Neural progenitor cell (in vitro differentiated cells): ENCODE data around the gene CCDC15. TPM values are rescaled to one million over a fixed set of nuclear protein-coding genes. Genes with fewer than 3 reads are reported as not detected.

Experiments used
- DNase-seq: peaks from one replicate; pipeline ENCODE4 v3.0.0-alpha.2; 2016; ENCODE audit warnings: low spot score
- H2AFZ ChIP-seq: fragments of 200-600 bp; sonication (generic); replicated peaks from 2 replicates; pipeline ENCODE4 v1.6.1; 2016; ENCODE audit warnings: antibody characterized with exemption
- H3F3A ChIP-seq: fragments of 200-600 bp; sonication (generic); 2 replicates; pipeline ENCODE4 v1.6.1; 2016; ENCODE audit warnings: antibody characterized with exemption, low read depth
- H3K27ac ChIP-seq: fragments of 200-600 bp; sonication (generic); 2 replicates; pipeline ENCODE4 v1.5.1; 2016; ENCODE audit warnings: mild to moderate bottlenecking
- H3K27me3 ChIP-seq: fragments of 200-600 bp; sonication (generic); 2 replicates; pipeline ENCODE4 v1.6.1; 2016; ENCODE audit warnings: mild to moderate bottlenecking, moderate library complexity
- H3K36me3 ChIP-seq: fragments of 200-600 bp; sonication (generic); 2 replicates; pipeline ENCODE4 v1.5.1; 2016
- H3K4me1 ChIP-seq: fragments of 200-600 bp; sonication (generic); 2 replicates; pipeline ENCODE4 v1.6.1; 2016; ENCODE audit warnings: mixed run types
- H3K4me2 ChIP-seq: fragments of 200-600 bp; sonication (generic); 2 replicates; pipeline ENCODE4 v1.6.1; 2016
- H3K4me3 ChIP-seq: fragments of 200-600 bp; sonication (generic); 2 replicates; pipeline ENCODE4 v1.5.1; 2016
- H3K79me2 ChIP-seq: fragments of 200-600 bp; sonication (generic); 2 replicates; pipeline ENCODE4 v1.6.1; 2016; ENCODE audit warnings: low read depth
- H3K9ac ChIP-seq: fragments of 200-600 bp; sonication (generic); 2 replicates; pipeline ENCODE4 v1.6.1; 2016
- H3K9me3 ChIP-seq: fragments of 200-600 bp; sonication (generic); 2 replicates; pipeline ENCODE4 v1.5.1; 2016; ENCODE audit warnings: low read depth
- H4K20me1 ChIP-seq: fragments of 200-600 bp; sonication (generic); 2 replicates; pipeline ENCODE4 v1.6.1; 2016; ENCODE audit warnings: low read depth
- H3K27ac Mint-ChIP-seq: 3 replicates; pipeline ENCODE4 v1.8.0; 2021; ENCODE audit warnings: mixed read lengths
- H3K27me3 Mint-ChIP-seq: 2 replicates; pipeline ENCODE4 v1.8.0; 2022; ENCODE audit warnings: low read depth, mild to moderate bottlenecking, inconsistent platforms, moderate library complexity, mixed read lengths; ENCODE audit not compliant: insufficient read depth
- H3K36me3 Mint-ChIP-seq: 3 replicates; pipeline ENCODE4 v1.8.0; 2021; ENCODE audit warnings: mixed read lengths
- H3K4me1 Mint-ChIP-seq: 3 replicates; pipeline ENCODE4 v1.8.0; 2021; ENCODE audit warnings: mixed read lengths
- H3K4me3 Mint-ChIP-seq: 3 replicates; pipeline ENCODE4 v1.8.0; 2021; ENCODE audit warnings: mild to moderate bottlenecking, moderate library complexity, mixed read lengths
- H3K9me3 Mint-ChIP-seq: 3 replicates; pipeline ENCODE4 v1.8.0; 2020; ENCODE audit warnings: mixed read lengths
- EZH2 ChIP-seq: fragments of 200-600 bp; sonication (generic); IDR thresholded peaks from 2 replicates; pipeline ENCODE4 v1.6.1; 2017; ENCODE audit warnings: antibody characterized with exemption, mild to moderate bottlenecking, moderate library complexity
- EZH2phosphoT487 ChIP-seq: fragments of 200-600 bp; sonication (generic); IDR thresholded peaks from 2 replicates; pipeline ENCODE4 v1.6.1; 2017; ENCODE audit warnings: antibody characterized with exemption
- total RNA-seq: library from RNA; depleted of rRNA; stranded (reverse); fragments of >200 nt; gene quantifications from 2 replicates; pipeline ENCODE4 v1.2.3, GENCODE V29; 2015; ENCODE audit warnings: low replicate concordance
- TF ChIP-seq, protein P1 (sequence below): fragments of 200-600 bp; sonication (generic); IDR thresholded peaks from 2 replicates; pipeline ENCODE4 v1.5.1; 2017; ENCODE audit warnings: antibody characterized with exemption, mild to moderate bottlenecking

The CCDC15 gene
- total RNA-seq, 1 donor from 2014 or later: 11.2 TPM

DNA sequence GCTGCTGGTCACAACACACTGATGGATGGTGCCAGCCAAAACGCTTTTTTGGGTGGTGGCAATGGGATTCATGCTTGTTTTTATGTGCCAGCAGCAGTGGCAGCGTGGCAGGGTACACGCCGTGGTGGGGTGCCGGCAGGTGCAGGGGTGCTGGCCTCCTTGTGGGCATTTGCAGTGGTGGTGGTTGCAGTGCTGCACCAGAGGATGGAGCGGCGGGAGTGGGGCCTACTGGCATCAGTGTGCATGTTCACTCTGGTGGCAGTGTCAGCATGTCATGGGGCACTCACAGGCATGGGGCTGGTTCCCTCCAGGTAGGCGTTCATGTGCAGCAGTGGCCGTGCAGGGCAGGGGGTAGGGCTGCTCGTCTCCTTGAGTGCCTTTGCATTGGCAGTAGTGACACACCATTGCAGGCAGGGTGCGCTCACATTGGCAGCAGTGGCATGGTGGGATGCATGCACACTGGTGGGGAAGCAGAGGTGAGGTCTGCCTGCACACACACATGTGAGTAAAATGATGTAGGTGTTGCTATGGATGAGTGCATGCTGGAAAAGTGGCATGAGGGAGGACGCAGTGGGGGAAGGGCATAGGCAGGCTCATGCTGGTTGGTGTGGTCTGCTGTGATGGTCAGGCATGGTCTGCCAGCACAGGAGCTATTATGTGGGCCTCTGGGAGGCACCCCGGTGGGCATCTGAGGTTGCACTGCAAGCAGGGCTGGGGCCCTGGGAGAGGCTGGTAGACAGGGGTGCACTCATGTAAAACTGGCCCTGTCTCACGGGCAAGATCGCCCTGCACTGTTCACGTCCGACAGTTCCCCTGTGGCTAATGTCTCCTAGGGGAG is 29.9 kb downstream of the CCDC15 start:
- Histone ChIP-seq H3K27ac (no peak overlapping the region), H3F3A (peaks cover 6% of the 10 kb centered on the region), H4K20me1 (no peaks in the 10 kb centered on the region), H3K4me2 (no peak overlapping the region), H3K9me3 (no peaks in the 10 kb centered on the region), H3K36me3 (no peaks in the 10 kb centered on the region), H3K4me3 (no peak overlapping the region), H2AFZ (no peak overlapping the region), H3K27me3 (no peaks in the 10 kb centered on the region), H3K79me2 (no peaks in the 10 kb centered on the region), H3K4me1 (no peaks in the 10 kb centered on the region), H3K9ac (no peak overlapping the region)
- H3K27ac Mint-ChIP-seq: no peak overlapping the region
- H3K36me3 Mint-ChIP-seq: peaks cover 30% of the 10 kb centered on the region
- TF ChIP-seq, protein P1, sequence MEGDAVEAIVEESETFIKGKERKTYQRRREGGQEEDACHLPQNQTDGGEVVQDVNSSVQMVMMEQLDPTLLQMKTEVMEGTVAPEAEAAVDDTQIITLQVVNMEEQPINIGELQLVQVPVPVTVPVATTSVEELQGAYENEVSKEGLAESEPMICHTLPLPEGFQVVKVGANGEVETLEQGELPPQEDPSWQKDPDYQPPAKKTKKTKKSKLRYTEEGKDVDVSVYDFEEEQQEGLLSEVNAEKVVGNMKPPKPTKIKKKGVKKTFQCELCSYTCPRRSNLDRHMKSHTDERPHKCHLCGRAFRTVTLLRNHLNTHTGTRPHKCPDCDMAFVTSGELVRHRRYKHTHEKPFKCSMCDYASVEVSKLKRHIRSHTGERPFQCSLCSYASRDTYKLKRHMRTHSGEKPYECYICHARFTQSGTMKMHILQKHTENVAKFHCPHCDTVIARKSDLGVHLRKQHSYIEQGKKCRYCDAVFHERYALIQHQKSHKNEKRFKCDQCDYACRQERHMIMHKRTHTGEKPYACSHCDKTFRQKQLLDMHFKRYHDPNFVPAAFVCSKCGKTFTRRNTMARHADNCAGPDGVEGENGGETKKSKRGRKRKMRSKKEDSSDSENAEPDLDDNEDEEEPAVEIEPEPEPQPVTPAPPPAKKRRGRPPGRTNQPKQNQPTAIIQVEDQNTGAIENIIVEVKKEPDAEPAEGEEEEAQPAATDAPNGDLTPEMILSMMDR: no peak
- no peak for TF ChIP-seq EZH2
- TF ChIP-seq EZH2phosphoT487: no peak
- no peaks in the 10 kb centered on the region for H3K27me3 Mint-ChIP-seq
- DNase-seq: no peak
- no peak overlapping the region for H3K4me3 Mint-ChIP-seq
- peaks cover 22% of the 10 kb centered on the region for H3K9me3 Mint-ChIP-seq
- no peaks in the 10 kb centered on the region for H3K4me1 Mint-ChIP-seq

DNA sequence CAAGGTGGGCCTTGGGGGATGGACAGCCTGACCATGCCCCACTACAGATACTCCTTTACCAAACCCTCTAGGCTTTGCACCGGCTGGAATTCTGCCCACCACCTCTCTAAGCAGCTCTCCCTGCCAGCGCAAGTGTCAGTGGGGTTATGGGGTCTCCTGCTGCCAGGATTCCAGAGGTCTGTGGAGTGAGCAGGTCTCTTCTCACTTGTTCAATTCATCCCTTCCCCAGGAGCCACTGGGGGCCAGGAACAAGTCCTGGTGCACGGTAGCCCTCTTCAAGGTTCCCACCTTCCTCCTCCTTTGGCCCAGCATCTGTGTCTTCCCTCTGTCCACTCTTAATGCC is 30.5 kb downstream of the CCDC15 start:
- TF ChIP-seq, protein P1: no peak
- TF ChIP-seq EZH2 (no peak), EZH2phosphoT487 (no peak)
- no peaks in the 10 kb centered on the region for H3K4me1 Mint-ChIP-seq
- no peak for DNase-seq
- Histone ChIP-seq H3K4me1 (no peaks in the 10 kb centered on the region), H3K4me3 (no peak overlapping the region), H3K36me3 (no peaks in the 10 kb centered on the region), H3K9me3 (no peaks in the 10 kb centered on the region), H3K4me2 (no peak overlapping the region), H3K27ac (no peak overlapping the region), H3K79me2 (no peaks in the 10 kb centered on the region), H3F3A (peaks cover 6% of the 10 kb centered on the region), H3K9ac (no peak overlapping the region), H4K20me1 (no peaks in the 10 kb centered on the region), H2AFZ (no peak overlapping the region), H3K27me3 (no peaks in the 10 kb centered on the region)
- peaks cover 20% of the 10 kb centered on the region for H3K9me3 Mint-ChIP-seq
- peaks cover 26% of the 10 kb centered on the region for H3K36me3 Mint-ChIP-seq
- H3K4me3 Mint-ChIP-seq: no peak overlapping the region
- no peak overlapping the region for H3K27ac Mint-ChIP-seq
- no peaks in the 10 kb centered on the region for H3K27me3 Mint-ChIP-seq

DNA sequence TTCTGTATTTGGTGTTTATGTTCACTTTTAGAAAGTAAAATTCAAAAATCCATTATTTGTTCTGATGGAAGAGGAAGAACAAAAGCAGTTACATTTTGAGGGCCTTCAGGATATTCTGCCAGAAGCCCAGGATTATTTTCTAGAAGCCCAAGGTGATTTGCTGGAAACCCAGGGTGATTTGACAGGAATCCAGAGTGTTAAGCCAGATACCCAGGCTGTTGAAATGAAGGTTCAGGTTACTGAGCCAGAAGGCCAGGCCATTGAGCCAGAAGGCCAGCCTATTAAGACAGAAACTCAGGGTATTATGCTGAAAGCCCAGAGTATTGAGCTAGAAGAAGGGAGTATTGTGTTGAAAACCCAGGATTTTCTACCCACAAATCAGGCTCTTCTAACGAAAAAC is 33.1 kb downstream of the CCDC15 start:
- Histone ChIP-seq H3K79me2 (no peaks in the 10 kb centered on the region), H3F3A (peaks cover 6% of the 10 kb centered on the region), H4K20me1 (no peaks in the 10 kb centered on the region), H2AFZ (no peak overlapping the region), H3K9ac (no peak overlapping the region), H3K27ac (peak overlapping the region; percentile 31), H3K4me2 (no peak overlapping the region), H3K4me3 (no peak overlapping the region), H3K4me1 (no peaks in the 10 kb centered on the region), H3K36me3 (no peaks in the 10 kb centered on the region), H3K9me3 (no peaks in the 10 kb centered on the region), H3K27me3 (no peaks in the 10 kb centered on the region)
- Mint-ChIP-seq H3K27ac (no peak overlapping the region), H3K27me3 (no peaks in the 10 kb centered on the region), H3K36me3 (peaks cover 15% of the 10 kb centered on the region), H3K4me3 (no peak overlapping the region), H3K4me1 (no peaks in the 10 kb centered on the region), H3K9me3 (peaks cover 4% of the 10 kb centered on the region)
- DNase-seq: peak; percentile 9
- no peak for TF ChIP-seq EZH2
- TF ChIP-seq, protein P1: no peak
- no peak for TF ChIP-seq EZH2phosphoT487
